Measurements from ENCODE around the gene ME2.
"Not testable (repeated sequence)": the region's sequence is repeated elsewhere in the genome, so short reads cannot be mapped to it uniquely, and the experiment has no call there.

The ME2 gene

GRCh38 chr18:50994031-50994430 lies 115.1 kb downstream of the ME2 start:
- no peak overlapping the region for H2AFZ ChIP-seq (ENCODE audit: low read length, unreplicated experiment)
- H3K4me3 ChIP-seq (ENCODE audit: low read depth, low read length), result no peak overlapping the region
- H3K79me2 ChIP-seq (ENCODE audit: control insufficient read depth, insufficient read depth, low read length, unreplicated experiment), result no peaks in the 10 kb centered on the region
- no peak overlapping the region for H3K27ac ChIP-seq (ENCODE audit: low read depth, low read length)
- no peaks in the 10 kb centered on the region for H3K27me3 ChIP-seq (ENCODE audit: insufficient read depth, low read length)
- H3K36me3 ChIP-seq (ENCODE audit: insufficient read depth, low read length), result no peaks in the 10 kb centered on the region
- no peaks in the 10 kb centered on the region for H3K4me1 ChIP-seq (ENCODE audit: control insufficient read depth, insufficient read depth, low read length, unreplicated experiment)

GRCh38 chr18:51003174-51003573 lies 124.3 kb downstream of the ME2 start:
- H3K27me3 ChIP-seq (ENCODE audit: insufficient read depth, low read length); H3K27ac ChIP-seq (ENCODE audit: low read depth, low read length); H3K36me3 ChIP-seq (ENCODE audit: insufficient read depth, low read length); H3K4me1 ChIP-seq (ENCODE audit: control insufficient read depth, insufficient read depth, low read length, unreplicated experiment); H3K4me3 ChIP-seq (ENCODE audit: low read depth, low read length); H3K79me2 ChIP-seq (ENCODE audit: control insufficient read depth, insufficient read depth, low read length, unreplicated experiment); H2AFZ ChIP-seq (ENCODE audit: low read length, unreplicated experiment): not testable (repeated sequence)

Data from ACC112 (cell line).